Measurements from ENCODE around the gene CX3CL1.
"Not testable (repeated sequence)": the region's sequence is repeated elsewhere in the genome, so short reads cannot be mapped to it uniquely, and the experiment has no call there.

GRCh38 chr16:57374925-57375465 is 2.7 kb downstream of the CX3CL1 start:
- TF ChIP-seq EZH2phosphoT487 (IDR thresholded peaks at IDR 0.05; ENCODE audit: borderline replicate concordance, low read length); CTCF (conservative IDR thresholded peaks at IDR 0.05; ENCODE audit: low read depth, low read length): not testable (repeated sequence)
